Mesothelial cell of epicardium (in vitro differentiated cells): ENCODE results near the gene YARS1. TPM values are rescaled to one million over a fixed set of nuclear protein-coding genes. Genes with fewer than 3 reads are reported as not detected.

Experiments
- DNase-seq, 2 experiments: peaks; one replicate each; pipeline ENCODE4 v3.0.0; 2021; ENCODE audit warnings: low spot score in 2 of 2; ENCODE audit not compliant: unreplicated experiment in 2 of 2
- H3K27ac Mint-ChIP-seq: 2 replicates; pipeline ENCODE4 v1.8.0; 2021; ENCODE audit warnings: mixed read lengths
- H3K27me3 Mint-ChIP-seq: 2 replicates; pipeline ENCODE4 v1.8.0; 2021; ENCODE audit warnings: low read depth, mixed read lengths
- H3K36me3 Mint-ChIP-seq: 2 replicates; pipeline ENCODE4 v1.8.0; 2021; ENCODE audit warnings: mixed read lengths
- H3K4me1 Mint-ChIP-seq: 2 replicates; pipeline ENCODE4 v1.8.0; 2021; ENCODE audit warnings: mixed read lengths
- H3K4me3 Mint-ChIP-seq: 2 replicates; pipeline ENCODE4 v1.8.0; 2021; ENCODE audit warnings: mild to moderate bottlenecking, moderate library complexity, mixed read lengths
- H3K9me3 Mint-ChIP-seq: 2 replicates; pipeline ENCODE4 v1.8.0; 2021; ENCODE audit warnings: mixed read lengths
- CTCF ChIP-seq: fragments of 200-600 bp; sonication (generic); IDR thresholded peaks from one replicate; pipeline ENCODE4 v1.5.0; 2021; ENCODE audit warnings: antibody characterized with exemption; ENCODE audit not compliant: unreplicated experiment
- total RNA-seq: library from RNA; stranded (reverse); gene quantifications from 3 replicates; pipeline ENCODE4 v1.2.1, GENCODE V29; 2021

YARS1 gene
- total RNA-seq, 1 donor from 2014 or later = 101 TPM

GRCh38 chr1:32755810-32756159 lies 61.4 kb downstream of the YARS1 start:
- peaks cover 64% of the 10 kb centered on the region for H3K4me1 Mint-ChIP-seq
- TF ChIP-seq CTCF = no peak
- no peaks in the 10 kb centered on the region for H3K27me3 Mint-ChIP-seq
- DNase-seq = no peak
- H3K9me3 Mint-ChIP-seq = no peaks in the 10 kb centered on the region
- no peaks in the 10 kb centered on the region for H3K36me3 Mint-ChIP-seq
- H3K27ac Mint-ChIP-seq = peak overlapping the region; percentile 95
- H3K4me3 Mint-ChIP-seq = peak overlapping the region; percentile 96

GRCh38 chr1:32755098-32755809 lies 61.9 kb downstream of the YARS1 start:
- TF ChIP-seq CTCF = no peak
- Mint-ChIP-seq H3K27ac (peak overlapping the region; percentile 95), H3K36me3 (no peaks in the 10 kb centered on the region), H3K4me1 (peaks cover 58% of the 10 kb centered on the region), H3K4me3 (peak overlapping the region; percentile 96), H3K27me3 (no peaks in the 10 kb centered on the region), H3K9me3 (no peaks in the 10 kb centered on the region)
- peak in 1 of 2 experiments; percentile 51 for DNase-seq

- TF ChIP-seq CTCF = peak; percentile 0
- peak overlapping the region; percentile 98 for H3K27ac Mint-ChIP-seq
- peaks cover 51% of the 10 kb centered on the region for H3K4me1 Mint-ChIP-seq
- DNase-seq = peak in 1 of 2 experiments; percentile 67
- peak overlapping the region; percentile 96 for H3K4me3 Mint-ChIP-seq
- no peaks in the 10 kb centered on the region for H3K36me3 Mint-ChIP-seq
- no peaks in the 10 kb centered on the region for H3K27me3 Mint-ChIP-seq
- H3K9me3 Mint-ChIP-seq = no peaks in the 10 kb centered on the region
Observed at GRCh38 chr1:32754317-32755097, 62.7 kb downstream of the YARS1 start.

- no peak for TF ChIP-seq CTCF
- H3K27ac Mint-ChIP-seq = peak overlapping the region; percentile 98
- H3K4me3 Mint-ChIP-seq = peak overlapping the region; percentile 96
- peak; percentile 88 to 90 for DNase-seq
- no peaks in the 10 kb centered on the region for H3K9me3 Mint-ChIP-seq
- H3K4me1 Mint-ChIP-seq = peaks cover 43% of the 10 kb centered on the region
- H3K27me3 Mint-ChIP-seq = no peaks in the 10 kb centered on the region
- no peaks in the 10 kb centered on the region for H3K36me3 Mint-ChIP-seq
Observed at GRCh38 chr1:32753532-32754316, 63.4 kb downstream of the YARS1 start.

- no peak for DNase-seq
- Mint-ChIP-seq H3K36me3 (no peaks in the 10 kb centered on the region), H3K27ac (peak overlapping the region; percentile 10), H3K9me3 (no peaks in the 10 kb centered on the region), H3K4me1 (peaks cover 7% of the 10 kb centered on the region), H3K27me3 (no peaks in the 10 kb centered on the region), H3K4me3 (no peak overlapping the region)
- TF ChIP-seq CTCF = no peak
Observed at GRCh38 chr1:32749771-32750170, 67.4 kb downstream of the YARS1 start.
